Activated CD4-positive, CD25-positive, alpha-beta regulatory T cell treated with anti-CD3 and anti-CD28 coated beads, Interleukin-2, amount 50 U/mL, for 72 hours (primary cell): ENCODE measurements around the gene MKLN1.
"Not testable (repeated sequence)": the region's sequence is repeated elsewhere in the genome, so short reads cannot be mapped to it uniquely, and the experiment has no call there.

ENCODE experiments used
- DNase-seq: peaks from one replicate; pipeline ENCODE4 v3.0.0; 2021

MKLN1 gene

GRCh38 chr7:131404226-131404911 lies 76.7 kb downstream of the MKLN1 start:
- DNase-seq, result no peak

GRCh38 chr7:131409129-131409766 lies 81.6 kb downstream of the MKLN1 start:
- DNase-seq, result no peak

GRCh38 chr7:131412031-131412430 lies 84.4 kb downstream of the MKLN1 start:
- no peak for DNase-seq

- DNase-seq, result no peak
Observed at GRCh38 chr7:131413711-131414110, 86.0 kb downstream of the MKLN1 start.

GRCh38 chr7:131424219-131424822 lies 96.6 kb downstream of the MKLN1 start:
- DNase-seq, result no peak

GRCh38 chr7:131425992-131426391 lies 98.3 kb downstream of the MKLN1 start:
- DNase-seq, result no peak

- not testable (repeated sequence) for DNase-seq
Observed at GRCh38 chr7:131430826-131431225, 103.2 kb downstream of the MKLN1 start.

GRCh38 chr7:131431289-131431688 lies 103.6 kb downstream of the MKLN1 start:
- no peak for DNase-seq

- DNase-seq, result no peak
Observed at GRCh38 chr7:131431756-131432155, 104.1 kb downstream of the MKLN1 start.

GRCh38 chr7:131436384-131436783 lies 108.7 kb downstream of the MKLN1 start:
- DNase-seq, result no peak

- no peak for DNase-seq
Observed at GRCh38 chr7:131438969-131439368, 111.3 kb downstream of the MKLN1 start.

GRCh38 chr7:131443496-131443895 lies 115.8 kb downstream of the MKLN1 start:
- DNase-seq, result no peak

- no peak for DNase-seq
Observed at GRCh38 chr7:131444683-131445082, 117.0 kb downstream of the MKLN1 start.

- no peak for DNase-seq
Observed at GRCh38 chr7:131449373-131449902, 121.8 kb downstream of the MKLN1 start.

- DNase-seq, result no peak
Observed at GRCh38 chr7:131454498-131454897, 126.8 kb downstream of the MKLN1 start.

- DNase-seq, result no peak
Observed at GRCh38 chr7:131455001-131455400, 127.3 kb downstream of the MKLN1 start.

GRCh38 chr7:131455546-131455945 lies 127.9 kb downstream of the MKLN1 start:
- no peak for DNase-seq

GRCh38 chr7:131456338-131456737 lies 128.7 kb downstream of the MKLN1 start:
- DNase-seq, result no peak

GRCh38 chr7:131459256-131459655 lies 131.6 kb downstream of the MKLN1 start:
- no peak for DNase-seq

GRCh38 chr7:131462059-131462458 lies 134.4 kb downstream of the MKLN1 start:
- DNase-seq, result no peak

- DNase-seq, result not testable (repeated sequence)
Observed at GRCh38 chr7:131462715-131463114, 135.0 kb downstream of the MKLN1 start.

- no peak for DNase-seq
Observed at GRCh38 chr7:131466735-131467365, 139.2 kb downstream of the MKLN1 start.

GRCh38 chr7:131467788-131468187 lies 140.1 kb downstream of the MKLN1 start:
- no peak for DNase-seq
